HUES48 (cell line): ENCODE data around the gene DUS3L.

Experiments
- H3K27ac ChIP-seq: one replicate; pipeline ENCODE4 v1.7.0; 2013; ENCODE audit warnings: low read depth, low read length, inconsistent platforms
- H3K27me3 ChIP-seq: 2 replicates; pipeline ENCODE4 v1.6.1; 2013; ENCODE audit warnings: mild to moderate bottlenecking, low read length; ENCODE audit not compliant: control insufficient read depth, insufficient read depth
- H3K36me3 ChIP-seq: 2 replicates; pipeline ENCODE4 v1.6.1; 2013; ENCODE audit warnings: low read length; ENCODE audit not compliant: control insufficient read depth, insufficient read depth
- H3K4me1 ChIP-seq: 2 replicates; pipeline ENCODE4 v1.6.1; 2013; ENCODE audit warnings: mild to moderate bottlenecking, low read length; ENCODE audit not compliant: control insufficient read depth, insufficient read depth
- H3K4me3 ChIP-seq: 2 replicates; pipeline ENCODE4 v1.5.1; 2013; ENCODE audit warnings: mild to moderate bottlenecking, low read depth, low read length
- H3K9ac ChIP-seq: 2 replicates; pipeline ENCODE4 v1.6.1; 2013; ENCODE audit warnings: mild to moderate bottlenecking, low read depth, low read length, moderate library complexity
- H3K9me3 ChIP-seq: 2 replicates; pipeline ENCODE4 v1.6.1; 2013; ENCODE audit warnings: low read length; ENCODE audit not compliant: control insufficient read depth, insufficient read depth

DUS3L gene

DNA sequence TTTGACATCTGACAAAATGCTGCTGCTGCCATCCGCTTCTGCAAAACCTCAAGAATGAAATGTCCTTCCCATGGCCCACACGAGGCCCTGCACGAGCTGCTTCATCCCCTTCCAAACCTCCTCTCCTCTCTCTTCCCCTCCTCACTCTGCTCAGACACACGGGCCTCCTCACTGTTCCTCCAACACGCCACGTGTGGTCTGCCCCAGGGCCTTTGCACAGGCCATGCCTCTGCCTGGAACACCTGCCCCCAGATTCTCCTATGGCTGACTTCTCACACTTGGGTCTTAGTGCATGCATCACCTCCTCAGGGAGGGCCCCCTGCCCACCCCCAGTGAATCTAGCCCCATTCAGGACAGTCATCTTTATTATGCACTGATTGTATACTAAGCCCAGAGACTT is 29.8 kb upstream of the DUS3L start:
- Histone ChIP-seq H3K9ac (no peak overlapping the region), H3K4me3 (no peak overlapping the region), H3K27me3 (no peaks in the 10 kb centered on the region)

DNA sequence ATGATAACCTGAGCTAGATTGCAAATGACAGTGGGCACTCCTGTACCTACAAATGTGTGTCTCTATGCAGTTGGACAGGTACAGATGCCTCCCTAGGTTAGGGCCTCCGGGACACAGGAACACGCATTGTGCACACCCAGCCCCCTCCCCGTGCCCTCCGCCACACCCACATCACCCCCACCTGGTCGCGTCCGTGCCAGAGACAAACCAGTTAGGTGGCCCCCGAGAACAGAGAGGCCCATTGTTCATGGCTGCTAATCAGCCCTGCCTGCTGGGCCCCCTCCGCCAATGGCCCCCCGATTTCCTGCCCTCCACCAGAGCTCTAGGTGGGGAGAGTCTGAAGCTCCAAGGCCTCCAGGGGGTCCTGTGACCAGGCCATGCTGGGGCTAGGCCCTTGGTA is 27.6 kb upstream of the DUS3L start:
- no peaks in the 10 kb centered on the region for H3K27me3 ChIP-seq
- H3K9ac ChIP-seq, result no peak overlapping the region
- H3K4me3 ChIP-seq, result no peak overlapping the region
- H3K9me3 ChIP-seq, result no peaks in the 10 kb centered on the region
- no peaks in the 10 kb centered on the region for H3K4me1 ChIP-seq
- H3K27ac ChIP-seq, result no peak overlapping the region
- H3K36me3 ChIP-seq, result no peaks in the 10 kb centered on the region

More for the DNA sequence above, 29.8 kb upstream of the DUS3L start:
- Histone ChIP-seq H3K36me3 (no peaks in the 10 kb centered on the region), H3K9me3 (no peaks in the 10 kb centered on the region), H3K4me1 (no peaks in the 10 kb centered on the region), H3K27ac (no peak overlapping the region)

DNA sequence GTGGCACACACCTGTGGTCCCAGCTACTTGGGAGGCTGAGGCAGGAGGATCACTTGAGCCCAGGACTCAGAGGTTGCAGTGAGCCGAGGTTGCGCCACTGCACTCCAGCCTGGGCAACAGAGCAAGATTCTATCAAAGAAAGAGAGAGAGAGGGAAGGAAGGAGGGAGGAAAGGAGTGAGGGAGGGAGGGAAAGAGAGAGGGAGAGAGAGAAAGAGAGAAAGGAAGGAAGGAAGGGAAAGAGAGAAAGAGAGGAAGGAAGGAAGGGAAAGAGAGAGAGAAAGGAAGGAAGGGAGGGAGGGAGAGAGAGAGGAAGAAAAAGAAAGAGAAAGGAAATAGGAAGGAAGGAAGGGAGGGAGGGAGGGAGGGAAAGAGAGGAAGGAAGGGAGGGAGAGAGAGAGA is 26.3 kb upstream of the DUS3L start:
- Histone ChIP-seq H3K36me3 (no peaks in the 10 kb centered on the region), H3K4me3 (no peak overlapping the region), H3K9ac (no peak overlapping the region), H3K27ac (no peak overlapping the region), H3K27me3 (no peaks in the 10 kb centered on the region), H3K9me3 (no peaks in the 10 kb centered on the region), H3K4me1 (no peaks in the 10 kb centered on the region)

DNA sequence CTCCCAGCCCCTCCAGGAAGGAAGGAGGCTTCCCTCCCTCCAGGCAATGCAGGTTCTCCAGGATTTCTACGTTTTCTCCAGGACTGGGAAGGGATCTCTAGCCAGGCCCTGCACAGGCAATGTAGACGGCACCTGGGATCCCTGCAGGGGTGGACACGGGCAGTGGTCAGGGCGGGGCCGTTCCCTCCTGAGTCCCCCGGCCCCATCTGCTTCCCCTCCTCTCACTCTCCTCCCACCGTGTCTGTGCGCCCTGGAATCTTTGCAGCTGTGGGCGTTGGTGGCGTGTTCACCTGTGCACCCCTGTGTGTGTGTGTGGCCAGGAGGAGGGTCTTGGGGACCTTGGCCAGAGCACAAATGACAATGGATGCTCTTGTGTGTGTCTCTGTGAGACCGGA is 23.9 kb upstream of the DUS3L start:
- H3K9ac ChIP-seq, result no peak overlapping the region
- H3K9me3 ChIP-seq, result no peaks in the 10 kb centered on the region
- H3K4me3 ChIP-seq, result no peak overlapping the region

DNA sequence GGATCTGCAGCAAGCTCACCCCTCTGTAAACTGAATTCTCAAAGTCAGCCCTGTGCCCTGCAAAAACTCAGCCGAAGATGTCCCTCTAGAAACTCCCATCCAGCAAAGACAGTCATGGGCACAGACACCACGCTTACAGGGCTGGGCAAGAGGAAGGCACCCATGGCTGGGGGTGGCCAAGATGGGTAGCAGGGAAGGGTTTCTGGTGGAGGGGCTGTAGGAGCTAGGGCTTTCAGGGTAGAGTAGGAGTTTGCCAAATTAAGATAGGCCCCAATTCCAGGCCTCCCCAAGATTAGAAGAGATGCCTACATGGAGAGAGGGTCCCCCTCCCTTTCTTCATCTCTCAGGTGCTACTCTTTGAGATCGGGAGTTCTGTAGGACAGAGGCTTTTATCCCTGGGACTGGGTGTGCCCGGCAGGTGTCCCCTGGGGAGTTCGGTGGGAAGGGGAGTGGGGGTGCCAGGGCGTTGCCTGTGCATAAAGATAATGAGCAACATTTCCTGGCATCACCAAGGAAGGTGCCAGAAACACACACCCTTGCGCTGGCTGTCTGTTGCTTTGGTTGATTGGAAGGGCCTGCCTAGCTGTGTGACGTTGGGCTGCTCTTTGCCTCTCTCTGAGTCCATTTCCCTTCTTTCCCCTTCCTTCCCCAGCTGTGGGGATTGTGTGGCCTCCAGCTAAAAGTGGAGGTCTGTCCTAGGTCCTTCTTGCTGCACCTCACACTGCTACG is 23.3 kb upstream of the DUS3L start:
- Histone ChIP-seq H3K9ac (no peak overlapping the region), H3K9me3 (no peaks in the 10 kb centered on the region), H3K27me3 (no peaks in the 10 kb centered on the region), H3K36me3 (no peaks in the 10 kb centered on the region), H3K4me3 (no peak overlapping the region), H3K4me1 (no peaks in the 10 kb centered on the region), H3K27ac (no peak overlapping the region)

More for the DNA sequence above, 23.9 kb upstream of the DUS3L start:
- no peak overlapping the region for H3K27ac ChIP-seq
- no peaks in the 10 kb centered on the region for H3K36me3 ChIP-seq
- no peaks in the 10 kb centered on the region for H3K4me1 ChIP-seq
- H3K27me3 ChIP-seq, result no peaks in the 10 kb centered on the region

DNA sequence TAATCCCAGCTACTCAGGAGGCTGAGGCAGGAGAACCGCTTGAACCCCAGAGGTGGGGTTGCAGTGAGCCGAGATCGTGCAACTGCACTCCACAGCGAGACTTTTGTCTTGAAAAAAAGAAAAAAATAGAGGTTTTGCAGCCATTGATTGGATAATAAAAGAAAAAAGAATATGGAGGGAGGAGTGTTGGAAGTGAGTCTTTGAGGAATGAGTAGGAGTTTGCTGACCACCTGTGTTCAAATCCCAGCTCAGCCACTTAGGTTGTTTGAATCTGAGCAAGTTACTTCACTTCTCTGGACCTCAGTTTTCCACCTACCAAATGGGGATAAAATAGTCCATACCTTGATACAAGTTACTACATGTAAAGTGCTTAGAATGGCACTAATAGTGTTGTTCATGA is 20.2 kb upstream of the DUS3L start:
- Histone ChIP-seq H3K36me3 (no peaks in the 10 kb centered on the region), H3K9me3 (no peaks in the 10 kb centered on the region), H3K4me1 (no peaks in the 10 kb centered on the region), H3K4me3 (no peak overlapping the region), H3K27me3 (no peaks in the 10 kb centered on the region), H3K9ac (no peak overlapping the region), H3K27ac (no peak overlapping the region)

DNA sequence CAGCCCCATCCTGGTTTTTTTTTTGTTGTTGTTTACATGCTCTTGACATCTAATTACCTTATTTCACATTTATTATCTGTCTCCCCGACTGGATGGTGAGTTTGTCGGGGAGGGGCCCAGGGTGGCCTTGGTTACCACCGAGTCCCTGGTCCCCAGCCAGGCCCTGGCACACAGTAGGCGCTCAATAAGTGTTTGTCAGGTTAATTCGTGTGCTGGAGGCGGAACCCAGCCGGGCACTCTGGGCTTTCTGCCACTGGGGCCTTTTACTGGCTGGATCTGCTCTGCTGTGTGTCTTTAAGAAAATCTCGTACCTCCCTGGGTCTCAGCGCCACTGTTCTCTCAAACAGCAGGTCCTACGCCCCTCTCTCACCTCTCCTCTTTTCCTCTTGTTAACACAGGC is 18.5 kb upstream of the DUS3L start:
- Histone ChIP-seq H3K27me3 (peaks cover 1% of the 10 kb centered on the region; the same call in 1 of the 2 replicates), H3K27ac (no peak overlapping the region)

DNA sequence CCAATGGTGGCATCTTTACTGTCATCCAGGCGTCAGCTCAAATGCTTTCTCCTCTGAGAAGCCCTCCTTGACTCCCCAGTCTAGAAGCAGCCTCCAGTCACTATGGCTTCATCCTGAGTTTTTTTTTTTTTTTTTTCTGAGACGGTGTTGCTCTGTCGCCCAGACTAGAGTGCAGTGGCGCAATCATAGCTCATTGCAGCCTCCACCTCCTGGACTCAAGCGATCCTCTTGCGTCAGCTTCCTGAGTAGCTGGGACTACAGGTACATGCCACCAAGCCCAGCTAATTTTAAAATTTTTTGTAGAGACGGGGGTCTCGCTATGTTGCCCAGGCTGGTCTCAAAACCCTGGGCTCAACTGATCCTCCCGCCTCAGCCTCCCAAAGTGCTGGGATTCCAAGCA is 18.1 kb upstream of the DUS3L start:
- no peak overlapping the region for H3K27ac ChIP-seq
- H3K4me1 ChIP-seq, result no peaks in the 10 kb centered on the region
- H3K9me3 ChIP-seq, result no peaks in the 10 kb centered on the region
- no peak overlapping the region for H3K9ac ChIP-seq
- no peak overlapping the region for H3K4me3 ChIP-seq
- peaks cover 4% of the 10 kb centered on the region; the same call in 1 of the 2 replicates for H3K27me3 ChIP-seq
- H3K36me3 ChIP-seq, result no peaks in the 10 kb centered on the region

More for the DNA sequence above, 18.5 kb upstream of the DUS3L start:
- Histone ChIP-seq H3K4me3 (no peak overlapping the region), H3K9ac (no peak overlapping the region), H3K9me3 (no peaks in the 10 kb centered on the region), H3K36me3 (no peaks in the 10 kb centered on the region), H3K4me1 (no peaks in the 10 kb centered on the region)

DNA sequence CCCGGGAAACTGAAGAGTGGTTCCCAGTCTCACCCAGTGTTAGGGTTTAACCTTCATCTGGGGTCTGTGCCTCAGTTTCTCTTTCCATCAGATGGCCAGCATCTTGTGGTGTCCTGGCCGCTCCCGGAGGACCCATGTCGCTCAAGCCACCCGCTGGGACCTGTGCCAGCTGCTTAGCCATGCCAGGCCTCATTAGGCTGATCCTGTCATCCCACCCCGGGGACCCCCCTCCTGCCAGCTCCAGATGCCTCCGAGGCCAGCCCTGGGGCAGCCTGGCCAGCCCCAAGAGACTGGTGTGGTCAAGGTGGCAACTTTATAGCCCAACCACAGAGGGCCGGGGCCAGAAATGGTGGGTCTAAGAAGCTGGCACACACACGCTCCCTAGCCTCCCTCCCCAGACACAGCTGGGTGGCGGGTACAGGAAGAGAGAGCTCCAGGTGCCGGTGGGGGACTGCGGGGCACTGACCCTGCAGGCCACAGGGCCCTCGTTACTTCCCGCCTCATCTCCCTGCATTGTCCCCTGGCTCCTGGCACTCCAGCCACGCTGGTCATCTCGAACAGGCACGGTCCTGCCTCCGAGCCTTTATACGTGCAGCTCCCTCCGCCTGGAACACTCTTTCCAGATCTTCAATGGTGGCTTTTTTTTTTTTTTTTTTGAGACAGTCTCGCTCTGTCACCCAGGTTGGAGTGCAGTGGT is 17.3 kb upstream of the DUS3L start:
- Histone ChIP-seq H3K9ac (no peak overlapping the region), H3K9me3 (no peaks in the 10 kb centered on the region), H3K36me3 (no peaks in the 10 kb centered on the region), H3K27me3 (peaks cover 8% of the 10 kb centered on the region), H3K4me3 (no peak overlapping the region), H3K27ac (no peak overlapping the region), H3K4me1 (no peaks in the 10 kb centered on the region)

DNA sequence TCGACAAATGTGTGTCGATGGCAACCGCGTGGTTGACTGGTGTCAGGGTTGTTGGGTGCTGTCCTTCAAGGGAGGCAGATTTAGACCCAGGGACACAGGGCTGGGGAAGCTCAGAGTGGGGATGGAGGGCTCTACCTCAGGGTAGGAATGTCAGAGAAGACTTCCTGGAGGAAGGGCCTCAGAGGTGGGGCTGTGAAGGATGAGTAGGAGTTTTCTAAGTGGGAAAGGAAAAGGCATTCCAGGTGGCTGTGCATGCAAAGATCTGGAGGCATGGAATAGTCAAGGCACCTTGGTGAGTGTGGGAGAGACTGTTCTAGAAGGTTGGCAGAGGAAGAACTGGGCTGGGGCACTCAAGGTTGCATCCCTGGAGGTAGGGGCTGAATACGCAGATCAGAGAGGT is 15.9 kb upstream of the DUS3L start:
- Histone ChIP-seq H3K36me3 (no peaks in the 10 kb centered on the region), H3K9ac (no peak overlapping the region), H3K27me3 (peaks cover 10% of the 10 kb centered on the region), H3K9me3 (no peaks in the 10 kb centered on the region), H3K4me1 (peaks cover 2% of the 10 kb centered on the region; the same call in 1 of the 2 replicates), H3K27ac (no peak overlapping the region), H3K4me3 (no peak overlapping the region)

DNA sequence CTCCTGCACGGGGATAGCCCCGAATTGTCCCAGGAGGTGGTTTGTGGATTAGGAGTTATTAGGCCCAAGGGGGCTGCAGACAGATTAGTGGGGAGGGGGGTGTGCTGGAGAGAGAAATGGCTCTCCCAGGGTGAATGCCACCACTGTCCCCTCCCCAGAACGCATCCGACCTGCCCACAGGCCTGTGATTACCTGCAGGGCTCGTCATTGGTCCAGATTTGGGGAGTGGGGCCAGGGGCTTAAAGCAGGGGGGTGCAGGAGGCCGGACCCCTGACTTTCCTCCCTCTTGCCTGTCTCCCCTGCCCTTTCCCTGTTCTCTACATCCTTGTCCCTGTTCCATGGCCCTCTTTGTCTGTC is 15.1 kb upstream of the DUS3L start:
- H3K9ac ChIP-seq, result no peak overlapping the region
- H3K27me3 ChIP-seq, result peaks cover 10% of the 10 kb centered on the region
- peaks cover 3% of the 10 kb centered on the region; the same call in 1 of the 2 replicates for H3K4me1 ChIP-seq
- no peaks in the 10 kb centered on the region for H3K36me3 ChIP-seq
- H3K4me3 ChIP-seq, result peak overlapping the region; percentile 60; the same call in 1 of the 2 replicates
- no peaks in the 10 kb centered on the region for H3K9me3 ChIP-seq
- H3K27ac ChIP-seq, result no peak overlapping the region
